ENCODE results near the gene RABAC1.
"Not testable (repeated sequence)": the region's sequence is repeated elsewhere in the genome, so short reads cannot be mapped to it uniquely, and the experiment has no call there.

The RABAC1 gene

DNA sequence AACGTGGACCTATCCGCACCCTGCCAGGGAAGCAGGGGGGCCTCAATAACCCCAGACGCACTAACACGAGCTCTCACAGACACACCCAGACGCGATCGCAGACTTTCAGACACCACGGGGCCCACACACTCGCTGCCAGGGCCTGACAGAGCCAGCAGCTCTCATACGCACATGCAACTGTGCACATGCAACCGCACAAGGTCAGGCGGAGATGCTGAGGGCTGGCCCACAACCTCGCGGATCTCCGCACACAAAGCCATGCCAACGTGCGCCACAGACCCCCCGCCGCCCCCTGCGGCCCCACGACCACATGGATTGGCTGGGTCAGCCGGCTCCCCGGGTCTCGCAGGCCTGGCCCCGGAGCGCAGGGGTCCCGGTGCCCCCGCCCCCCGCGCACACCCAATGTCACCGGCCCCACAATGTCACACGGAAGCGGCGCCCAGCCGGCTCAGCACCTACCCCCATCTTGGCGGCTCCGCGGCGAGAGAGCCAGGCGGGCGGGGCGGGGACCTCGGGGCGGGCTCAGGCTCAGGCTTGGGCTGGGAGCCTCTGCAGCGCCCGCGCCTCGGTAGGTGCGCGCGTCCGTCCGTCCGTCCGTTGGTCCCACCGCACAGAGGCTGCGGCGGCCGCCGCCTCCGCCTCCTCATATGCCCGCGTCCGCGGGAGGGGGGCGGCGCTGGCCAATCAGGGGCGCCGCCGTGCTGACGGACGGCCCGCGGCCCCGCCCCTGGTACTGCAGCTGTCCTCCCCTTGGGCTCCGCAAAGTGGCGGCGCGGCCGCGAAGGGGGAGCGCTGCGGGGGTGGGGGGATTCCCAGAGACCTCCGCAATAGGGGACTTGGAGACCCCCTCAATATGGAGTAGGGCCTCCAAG is 34.7 kb upstream of the RABAC1 start, which contains the start of gene ATP1A3:
Gene ATP1A3, minus strand, starts transcription at position 619 of the 872 bp plus-strand sequence. Its CDS starts 154 bp downstream, at position 465.
- Histone ChIP-seq H3K9me3 (ENCODE audit: control insufficient read depth, insufficient read depth, low read length) (no peaks in the 10 kb centered on the region), H3K36me3 (ENCODE audit: control insufficient read depth, low read length) (no peaks in the 10 kb centered on the region), H3K4me1 (ENCODE audit: control insufficient read depth, low read length) (peaks cover 52% of the 10 kb centered on the region), H4K20me1 (ENCODE audit: control insufficient read depth, insufficient read depth, low read depth, low read length) (peaks cover 6% of the 10 kb centered on the region; the same call in 1 of the 2 replicates), H3K79me2 (ENCODE audit: control insufficient read depth, low read length) (peaks cover 16% of the 10 kb centered on the region), H3K9me2 (replicated peaks; ENCODE audit: control insufficient read depth, low read length) (no peaks in the 10 kb centered on the region), H3K27ac (ENCODE audit: low read depth, low read length) (0 out of 2 replicates have a peak within 1 kb of the TSS, but pooled peaks have one; percentile 3), H3K27me3 (ENCODE audit: control insufficient read depth, low read length) (peaks cover 14% of the 10 kb centered on the region), H3K4me2 (ENCODE audit: low read length) (peak within 1 kb of the TSS; percentile 98), H3F3A (ENCODE audit: control insufficient read depth, insufficient read depth) (no peaks in the 10 kb centered on the region; the same call in 1 of the 2 replicates), H3K4me3 (ENCODE audit: low read length) (peak within 1 kb of the TSS; percentile 83)
- TF ChIP-seq EZH2phosphoT487 (IDR thresholded peaks at IDR 0.05; ENCODE audit: borderline replicate concordance, low read length), result no peak
- TF ChIP-seq, protein P1, sequence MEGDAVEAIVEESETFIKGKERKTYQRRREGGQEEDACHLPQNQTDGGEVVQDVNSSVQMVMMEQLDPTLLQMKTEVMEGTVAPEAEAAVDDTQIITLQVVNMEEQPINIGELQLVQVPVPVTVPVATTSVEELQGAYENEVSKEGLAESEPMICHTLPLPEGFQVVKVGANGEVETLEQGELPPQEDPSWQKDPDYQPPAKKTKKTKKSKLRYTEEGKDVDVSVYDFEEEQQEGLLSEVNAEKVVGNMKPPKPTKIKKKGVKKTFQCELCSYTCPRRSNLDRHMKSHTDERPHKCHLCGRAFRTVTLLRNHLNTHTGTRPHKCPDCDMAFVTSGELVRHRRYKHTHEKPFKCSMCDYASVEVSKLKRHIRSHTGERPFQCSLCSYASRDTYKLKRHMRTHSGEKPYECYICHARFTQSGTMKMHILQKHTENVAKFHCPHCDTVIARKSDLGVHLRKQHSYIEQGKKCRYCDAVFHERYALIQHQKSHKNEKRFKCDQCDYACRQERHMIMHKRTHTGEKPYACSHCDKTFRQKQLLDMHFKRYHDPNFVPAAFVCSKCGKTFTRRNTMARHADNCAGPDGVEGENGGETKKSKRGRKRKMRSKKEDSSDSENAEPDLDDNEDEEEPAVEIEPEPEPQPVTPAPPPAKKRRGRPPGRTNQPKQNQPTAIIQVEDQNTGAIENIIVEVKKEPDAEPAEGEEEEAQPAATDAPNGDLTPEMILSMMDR (IDR thresholded peaks at IDR 0.05; ENCODE audit: low read depth, low read length, poor library complexity, severe bottlenecking), result no peak

DNA sequence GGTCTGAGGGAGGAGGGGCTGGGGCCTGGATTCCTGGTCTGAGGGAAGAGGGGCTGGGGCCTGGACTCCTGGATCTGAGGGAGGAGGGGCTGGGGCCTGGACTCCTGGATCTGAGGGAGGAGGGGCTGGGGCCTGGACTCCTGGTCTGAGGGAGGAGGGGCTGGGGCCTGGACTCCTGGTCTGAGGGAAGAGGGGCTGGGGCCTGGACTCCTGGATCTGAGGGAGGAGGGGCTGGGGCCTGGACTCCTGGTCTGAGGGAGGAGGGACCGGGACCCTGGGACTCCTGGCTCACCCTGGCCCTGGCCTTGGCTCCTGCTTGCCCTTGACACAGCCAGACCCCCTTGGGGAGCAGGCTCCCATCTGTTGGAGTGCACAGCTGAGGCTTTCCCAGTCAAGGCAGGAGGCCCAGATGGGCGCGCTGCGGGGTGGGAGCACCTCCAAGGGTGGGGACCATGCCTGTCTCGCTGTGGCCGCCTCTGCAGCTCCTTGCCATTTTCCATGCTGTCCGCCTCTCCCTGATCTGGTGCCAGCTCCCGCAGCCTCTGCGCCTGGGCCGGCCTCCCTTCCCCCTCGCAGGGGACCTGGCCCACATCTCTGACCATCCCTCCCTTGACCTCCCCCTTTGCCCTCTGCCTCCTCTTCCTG is 32.9 kb upstream of the RABAC1 start:
- not testable (repeated sequence) for H3K27me3 ChIP-seq (ENCODE audit: control insufficient read depth, low read length); H3K27ac ChIP-seq (ENCODE audit: low read depth, low read length); H4K20me1 ChIP-seq (ENCODE audit: control insufficient read depth, insufficient read depth, low read depth, low read length); H3K9me2 ChIP-seq (replicated peaks; ENCODE audit: control insufficient read depth, low read length); H3F3A ChIP-seq (ENCODE audit: control insufficient read depth, insufficient read depth); H3K4me3 ChIP-seq (ENCODE audit: low read length); H3K9me3 ChIP-seq (ENCODE audit: control insufficient read depth, insufficient read depth, low read length)
- Histone ChIP-seq H3K4me2 (ENCODE audit: low read length) (peak overlapping the region; percentile 98; the same call in 1 of the 2 replicates), H3K36me3 (ENCODE audit: control insufficient read depth, low read length) (peaks cover 10% of the 10 kb centered on the region; the same call in 1 of the 2 replicates), H3K4me1 (ENCODE audit: control insufficient read depth, low read length) (peaks cover 39% of the 10 kb centered on the region), H3K79me2 (ENCODE audit: control insufficient read depth, low read length) (peaks cover 16% of the 10 kb centered on the region)

DNA sequence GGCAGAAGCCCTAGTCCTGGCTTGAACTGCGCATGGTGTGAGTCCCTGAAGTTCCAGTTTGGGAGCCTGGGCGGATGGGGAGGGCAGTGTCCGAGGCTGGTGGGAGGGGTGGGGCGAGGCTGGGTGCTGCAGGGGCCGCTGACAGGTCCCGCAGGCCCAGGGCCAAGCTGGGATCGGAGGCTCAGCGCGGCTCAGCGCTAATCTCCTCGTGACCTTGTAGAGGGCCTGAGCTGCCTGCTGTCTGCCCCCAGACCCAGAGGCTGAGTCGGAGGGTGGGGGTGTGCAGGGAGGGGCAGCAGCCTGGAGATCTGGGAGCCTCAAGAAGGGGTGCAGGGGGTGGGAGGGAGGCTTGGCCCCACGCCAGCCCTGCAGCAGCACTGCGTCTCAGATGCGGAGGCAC is 31.9 kb upstream of the RABAC1 start:
- TF ChIP-seq EZH2phosphoT487 (IDR thresholded peaks at IDR 0.05; ENCODE audit: borderline replicate concordance, low read length), result no peak
- TF ChIP-seq, protein P1 (IDR thresholded peaks at IDR 0.05; ENCODE audit: low read depth, low read length, poor library complexity, severe bottlenecking), result no peak
- no peak overlapping the region for H3K27ac ChIP-seq (ENCODE audit: low read depth, low read length)
- no peak overlapping the region for H3K4me2 ChIP-seq (ENCODE audit: low read length)
- peaks cover 15% of the 10 kb centered on the region; the same call in 1 of the 2 replicates for H3K36me3 ChIP-seq (ENCODE audit: control insufficient read depth, low read length)
- H3K4me1 ChIP-seq (ENCODE audit: control insufficient read depth, low read length), result peaks cover 29% of the 10 kb centered on the region
- peaks cover 16% of the 10 kb centered on the region for H3K79me2 ChIP-seq (ENCODE audit: control insufficient read depth, low read length)
- H3K9me3 ChIP-seq (ENCODE audit: control insufficient read depth, insufficient read depth, low read length), result no peaks in the 10 kb centered on the region
- no peaks in the 10 kb centered on the region for H3F3A ChIP-seq (ENCODE audit: control insufficient read depth, insufficient read depth)
- peaks cover 6% of the 10 kb centered on the region; the same call in 1 of the 2 replicates for H4K20me1 ChIP-seq (ENCODE audit: control insufficient read depth, insufficient read depth, low read depth, low read length)
- no peaks in the 10 kb centered on the region for H3K9me2 ChIP-seq (replicated peaks; ENCODE audit: control insufficient read depth, low read length)
- H3K4me3 ChIP-seq (ENCODE audit: low read length), result no peak overlapping the region
- no peaks in the 10 kb centered on the region for H3K27me3 ChIP-seq (ENCODE audit: control insufficient read depth, low read length)

All from DOHH2 (cell line).